Neural crest cell (in vitro differentiated cells): ENCODE measurements around the gene EEF1A2. TPM values are rescaled to one million over a fixed set of nuclear protein-coding genes. Genes with fewer than 3 reads are reported as not detected.

Experiments
- DNase-seq: peaks from one replicate; pipeline ENCODE4 v3.0.0; 2021; ENCODE audit warnings: low read depth, mixed read lengths, low spot score
- H3K27ac Mint-ChIP-seq: one replicate; pipeline ENCODE4 v1.8.0; 2021; ENCODE audit warnings: mild to moderate bottlenecking, mixed read lengths; ENCODE audit not compliant: unreplicated experiment
- H3K27me3 Mint-ChIP-seq: 2 replicates; pipeline ENCODE4 v1.8.0; 2021; ENCODE audit warnings: low read depth, mild to moderate bottlenecking, mixed read lengths
- H3K36me3 Mint-ChIP-seq: 2 replicates; pipeline ENCODE4 v1.8.0; 2021; ENCODE audit warnings: low read depth, mild to moderate bottlenecking, mixed read lengths
- H3K4me1 Mint-ChIP-seq: 2 replicates; pipeline ENCODE4 v1.8.0; 2021; ENCODE audit warnings: mixed read lengths
- H3K4me3 Mint-ChIP-seq: one replicate; pipeline ENCODE4 v1.8.0; 2021; ENCODE audit warnings: mild to moderate bottlenecking, mixed read lengths
- H3K9me3 Mint-ChIP-seq: 2 replicates; pipeline ENCODE4 v1.8.0; 2021; ENCODE audit warnings: mixed read lengths
- CTCF ChIP-seq: fragments of 200-600 bp; sonication (generic); conservative IDR thresholded peaks from 2 replicates; pipeline ENCODE4 v1.5.0; 2021; ENCODE audit warnings: antibody characterized with exemption, mild to moderate bottlenecking
- total RNA-seq: library from RNA; stranded (reverse); gene quantifications from 2 replicates; pipeline ENCODE4 v1.2.1, GENCODE V29; 2021

The EEF1A2 gene
- total RNA-seq, 1 donor from 2014 or later: 4.6 TPM

DNA sequence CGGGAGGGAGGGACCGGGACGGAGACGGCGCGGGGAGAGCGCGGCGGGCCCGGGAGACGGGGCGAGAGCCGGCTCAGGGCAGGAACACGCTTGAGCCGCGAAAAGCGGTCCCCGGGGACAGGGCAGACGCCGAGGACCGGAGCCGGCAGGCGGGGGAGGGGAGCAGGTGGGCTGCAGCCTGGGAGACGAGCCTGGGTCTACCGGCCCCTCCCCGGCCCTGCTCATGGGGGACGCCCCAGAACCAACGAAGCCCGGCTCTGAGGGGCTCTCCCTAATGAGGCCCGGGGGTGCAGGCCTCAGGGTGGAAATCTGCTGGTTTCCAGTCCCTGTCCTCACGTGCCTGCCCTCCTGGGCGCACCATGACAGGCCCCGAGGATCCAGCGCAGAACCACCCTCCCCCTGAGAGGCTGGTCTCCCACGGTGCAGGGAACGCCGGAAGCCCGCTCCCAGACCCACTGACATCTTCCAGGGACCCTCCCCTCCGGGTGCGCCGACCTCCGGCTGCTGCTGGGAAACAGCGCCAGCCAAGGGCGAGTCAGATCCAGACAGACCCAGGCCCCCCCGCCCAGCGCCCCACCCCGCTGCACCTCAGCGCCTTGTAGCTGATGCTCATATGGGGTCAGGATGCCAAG is 571 bp upstream of the EEF1A2 start:
- peaks cover 5% of the 10 kb centered on the region for H3K4me1 Mint-ChIP-seq
- H3K4me3 Mint-ChIP-seq: no peak overlapping the region
- DNase-seq: no peak
- peaks cover 2% of the 10 kb centered on the region for H3K36me3 Mint-ChIP-seq
- H3K9me3 Mint-ChIP-seq: no peaks in the 10 kb centered on the region
- no peak for TF ChIP-seq CTCF
- no peak overlapping the region for H3K27ac Mint-ChIP-seq
- peaks cover 47% of the 10 kb centered on the region for H3K27me3 Mint-ChIP-seq

GRCh38 chr20:63497946-63498935 is 642 bp downstream of the EEF1A2 start:
- H3K4me3 Mint-ChIP-seq: no peak overlapping the region
- TF ChIP-seq CTCF: no peak
- H3K36me3 Mint-ChIP-seq: no peaks in the 10 kb centered on the region
- H3K4me1 Mint-ChIP-seq: no peaks in the 10 kb centered on the region
- no peaks in the 10 kb centered on the region for H3K9me3 Mint-ChIP-seq
- H3K27ac Mint-ChIP-seq: no peak overlapping the region
- DNase-seq: no peak
- H3K27me3 Mint-ChIP-seq: peaks cover 37% of the 10 kb centered on the region

DNA sequence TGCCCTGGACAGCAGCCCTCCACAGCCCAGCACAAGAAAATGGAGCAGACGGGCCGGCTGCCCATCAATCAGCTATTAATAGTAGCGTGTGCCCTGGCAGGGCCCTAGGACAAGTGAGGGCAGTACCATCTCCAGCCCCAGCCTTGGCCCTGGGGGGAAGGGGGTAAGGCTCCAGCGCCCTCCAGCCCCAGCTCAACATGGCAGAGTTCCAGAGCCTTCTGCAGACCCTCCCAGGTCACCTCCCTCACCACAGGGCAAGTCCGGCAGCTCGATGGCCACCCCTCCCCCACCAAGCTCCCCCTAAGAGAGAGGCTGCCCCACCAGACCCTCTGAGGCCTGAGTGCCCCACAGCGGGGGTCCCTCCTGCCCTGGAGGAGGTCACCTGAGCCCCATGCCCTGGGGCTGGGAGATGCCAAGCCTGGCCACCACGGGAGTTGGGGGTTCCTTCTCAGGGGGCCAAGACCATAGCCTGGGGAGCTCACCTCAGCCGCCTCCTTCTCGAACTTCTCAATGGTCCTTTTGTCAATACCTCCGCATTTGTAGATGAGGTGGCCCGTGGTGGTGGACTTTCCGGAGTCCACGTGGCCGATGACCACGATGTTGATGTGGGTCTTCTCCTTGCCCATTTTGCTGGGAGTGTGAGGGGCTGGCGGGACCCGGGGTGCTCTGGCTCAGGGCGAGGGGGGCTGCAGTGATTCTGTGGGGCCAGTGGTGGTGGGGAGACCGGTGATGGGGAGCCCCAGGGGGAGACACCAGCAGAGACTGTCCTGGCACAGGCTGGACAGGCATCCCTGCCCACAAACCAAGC is 1.5 kb downstream of the EEF1A2 start:
- no peak overlapping the region for H3K27ac Mint-ChIP-seq
- TF ChIP-seq CTCF: no peak
- H3K36me3 Mint-ChIP-seq: no peaks in the 10 kb centered on the region
- H3K4me1 Mint-ChIP-seq: no peaks in the 10 kb centered on the region
- peaks cover 4% of the 10 kb centered on the region for H3K9me3 Mint-ChIP-seq
- DNase-seq: no peak
- peaks cover 41% of the 10 kb centered on the region for H3K27me3 Mint-ChIP-seq
- H3K4me3 Mint-ChIP-seq: no peak overlapping the region

GRCh38 chr20:63496596-63497120 is 2.2 kb downstream of the EEF1A2 start:
- Mint-ChIP-seq H3K9me3 (peaks cover 6% of the 10 kb centered on the region), H3K27ac (no peak overlapping the region), H3K4me1 (no peaks in the 10 kb centered on the region), H3K4me3 (no peak overlapping the region), H3K27me3 (peaks cover 41% of the 10 kb centered on the region), H3K36me3 (no peaks in the 10 kb centered on the region)
- no peak for TF ChIP-seq CTCF
- DNase-seq: no peak
